ENCODE results near the gene LLGL2. TPM values are rescaled to one million over a fixed set of nuclear protein-coding genes. Genes with fewer than 3 reads are reported as not detected.

LLGL2 gene
- total RNA-seq, 1 donor from 2014 or later: 44.9 TPM

- no peak for DNase-seq (ENCODE audit: extremely low spot score in 2 of 2)
- peaks cover 70% of the 10 kb centered on the region for H3K4me1 ChIP-seq
- intact Hi-C loops (cut with DNase I): loop anchor here (2.0 kb wide), 1 partner anchor 32 kb away; no protein-coding TSS in a partner anchor
- H3K27ac ChIP-seq: peak overlapping the region; percentile 92
- TF ChIP-seq CTCF (IDR thresholded peaks at IDR 0.05) (no peak), POLR2A (IDR thresholded peaks at IDR 0.05) (no peak), POLR2AphosphoS5 (IDR thresholded peaks at IDR 0.05; ENCODE audit: insufficient read depth in 1 of 2, low read depth in 1 of 2) (no peak)
- H3K36me3 ChIP-seq: peaks cover 0 to 4% of the 10 kb centered on the region in 2 donors
- H3K9me3 ChIP-seq: no peaks in the 10 kb centered on the region
- no peaks in the 10 kb centered on the region for H3K27me3 ChIP-seq
- H3K4me3 ChIP-seq: peak overlapping the region; percentile 82 to 97
Measured at GRCh38 chr17:75514299-75514918, 11.1 kb upstream of the LLGL2 start.

GRCh38 chr17:75514919-75515495, 10.5 kb upstream of the LLGL2 start:
- Histone ChIP-seq H3K27me3 (no peaks in the 10 kb centered on the region), H3K4me3 (peak overlapping the region; percentile 82 to 97), H3K36me3 (peaks cover 0 to 10% of the 10 kb centered on the region in 2 donors), H3K4me1 (peaks cover 65% of the 10 kb centered on the region), H3K9me3 (no peaks in the 10 kb centered on the region), H3K27ac (peak overlapping the region; percentile 92)
- no peak for DNase-seq (ENCODE audit: extremely low spot score in 2 of 2)
- no peak for TF ChIP-seq CTCF (IDR thresholded peaks at IDR 0.05)
- TF ChIP-seq POLR2AphosphoS5 (IDR thresholded peaks at IDR 0.05; ENCODE audit: insufficient read depth in 1 of 2, low read depth in 1 of 2): no peak
- no peak for TF ChIP-seq POLR2A (IDR thresholded peaks at IDR 0.05)
- intact Hi-C loops (cut with DNase I): loop anchor here (2.0 to 5.0 kb wide), 2 partner anchors 32 to 88 kb away; no protein-coding TSS in a partner anchor

GRCh38 chr17:75515496-75516254, 9.8 kb upstream of the LLGL2 start, which contains the start of gene CASKIN2:
CASKIN2 (minus strand) TSS chr17:75515537; CDS start chr17:75513804, 1,733 bp downstream.
- intact Hi-C loops (cut with DNase I): loop anchor here (2.0 to 5.0 kb wide), 2 partner anchors 33 to 88 kb away; no protein-coding TSS in a partner anchor
- H3K36me3 ChIP-seq: peaks cover 0 to 10% of the 10 kb centered on the region in 2 donors

GRCh38 chr17:75516255-75516618, 9.3 kb upstream of the LLGL2 start, which contains the start of gene TSEN54:
TSEN54 (plus strand) TSS chr17:75516528; CDS start chr17:75516561, 33 bp downstream.
- Histone ChIP-seq H3K9me3 (no peaks in the 10 kb centered on the region), H3K27ac (peak within 1 kb of the TSS; percentile 92), H3K4me3 (peak within 1 kb of the TSS; percentile 82 to 97), H3K4me1 (peaks cover 52% of the 10 kb centered on the region), H3K36me3 (peaks cover 0 to 10% of the 10 kb centered on the region in 2 donors), H3K27me3 (no peaks in the 10 kb centered on the region)
- intact Hi-C loops (cut with DNase I): loop anchor here (5.0 kb wide), 1 partner anchor 89 kb away; no protein-coding TSS in a partner anchor
- peak in 1 of 2 donors; percentile 41 for TF ChIP-seq POLR2AphosphoS5 (IDR thresholded peaks at IDR 0.05; ENCODE audit: insufficient read depth in 1 of 2, low read depth in 1 of 2)
- TF ChIP-seq POLR2A (IDR thresholded peaks at IDR 0.05): no peak
- no peak for DNase-seq (ENCODE audit: extremely low spot score in 2 of 2)

More at GRCh38 chr17:75515496-75516254, 9.8 kb upstream of the LLGL2 start, which contains the start of gene CASKIN2:
- H3K4me3 ChIP-seq: peak within 1 kb of the TSS; percentile 82 to 97
- H3K9me3 ChIP-seq: no peaks in the 10 kb centered on the region
- no peak for DNase-seq (ENCODE audit: extremely low spot score in 2 of 2)
- no peaks in the 10 kb centered on the region for H3K27me3 ChIP-seq
- H3K27ac ChIP-seq: peak within 1 kb of the TSS; percentile 92
- peaks cover 58% of the 10 kb centered on the region for H3K4me1 ChIP-seq
- peak; percentile 74 to 96 (median 89) for TF ChIP-seq CTCF (IDR thresholded peaks at IDR 0.05)
- TF ChIP-seq POLR2A (IDR thresholded peaks at IDR 0.05): no peak
- TF ChIP-seq POLR2AphosphoS5 (IDR thresholded peaks at IDR 0.05; ENCODE audit: insufficient read depth in 1 of 2, low read depth in 1 of 2): peak; percentile 59 to 60

Data from vagina (tissue), 2 donors.